Fibroblast of lung (primary cell): ENCODE data around the gene CCDC183.

ENCODE experiments used
- EZH2 ChIP-seq: IDR thresholded peaks from 2 replicates; pipeline ENCODE4 v1.5.1; 2012; ENCODE audit warnings: low read length, control low read depth, mild to moderate bottlenecking; ENCODE audit errors: missing control alignments
- TF ChIP-seq, protein P1 (sequence below), 2 donors: IDR thresholded peaks in 1 of 2; conservative IDR thresholded peaks in 1 of 2; 1 replicate in 1 of 2; 2 replicates in 1 of 2; pipeline ENCODE4 v1.5.1; 2011 to 2012; ENCODE audit warnings: low read length in 2 of 2, control low read depth in 1 of 2, inconsistent platforms in 1 of 2, low read depth in 1 of 2, mild to moderate bottlenecking in 1 of 2

DNA sequence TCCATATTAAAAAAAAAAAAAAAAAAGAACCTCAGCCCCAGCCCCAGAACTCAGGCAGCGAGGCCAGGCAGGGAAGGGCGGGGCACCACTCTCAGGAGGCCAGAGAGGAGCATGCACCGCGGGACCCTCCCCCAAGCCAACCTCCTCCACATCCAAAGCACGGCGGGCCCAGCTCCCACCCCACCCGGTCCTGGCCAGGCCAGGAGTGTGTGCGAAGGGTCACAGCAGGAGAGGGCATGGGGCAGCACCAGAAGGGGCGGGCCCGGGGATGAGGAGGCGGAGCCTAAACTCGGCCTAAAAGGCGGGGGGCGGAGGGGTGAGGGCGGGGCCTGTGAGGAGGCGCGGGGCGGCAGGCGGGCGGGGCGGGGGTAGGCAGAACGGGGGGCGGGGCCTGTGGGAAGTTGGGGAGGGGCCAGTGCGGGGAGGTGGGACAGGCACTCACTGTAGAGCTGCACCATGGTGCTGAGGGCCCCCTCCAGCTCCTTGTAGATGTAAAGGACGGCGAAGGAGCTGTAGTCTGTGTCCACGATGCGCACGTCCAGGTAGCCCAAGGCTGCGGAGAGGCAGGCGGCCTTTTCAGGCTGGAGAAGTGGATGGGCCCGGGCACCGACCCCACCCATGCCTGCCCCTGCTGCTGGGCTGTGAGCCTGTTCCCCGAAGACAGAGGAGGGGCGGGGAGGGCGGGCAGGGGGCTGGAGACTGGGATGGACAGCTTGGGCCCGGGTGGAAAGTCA is 33.1 kb upstream of the CCDC183 start:
- TF ChIP-seq EZH2 = no peak
- TF ChIP-seq, protein P1, sequence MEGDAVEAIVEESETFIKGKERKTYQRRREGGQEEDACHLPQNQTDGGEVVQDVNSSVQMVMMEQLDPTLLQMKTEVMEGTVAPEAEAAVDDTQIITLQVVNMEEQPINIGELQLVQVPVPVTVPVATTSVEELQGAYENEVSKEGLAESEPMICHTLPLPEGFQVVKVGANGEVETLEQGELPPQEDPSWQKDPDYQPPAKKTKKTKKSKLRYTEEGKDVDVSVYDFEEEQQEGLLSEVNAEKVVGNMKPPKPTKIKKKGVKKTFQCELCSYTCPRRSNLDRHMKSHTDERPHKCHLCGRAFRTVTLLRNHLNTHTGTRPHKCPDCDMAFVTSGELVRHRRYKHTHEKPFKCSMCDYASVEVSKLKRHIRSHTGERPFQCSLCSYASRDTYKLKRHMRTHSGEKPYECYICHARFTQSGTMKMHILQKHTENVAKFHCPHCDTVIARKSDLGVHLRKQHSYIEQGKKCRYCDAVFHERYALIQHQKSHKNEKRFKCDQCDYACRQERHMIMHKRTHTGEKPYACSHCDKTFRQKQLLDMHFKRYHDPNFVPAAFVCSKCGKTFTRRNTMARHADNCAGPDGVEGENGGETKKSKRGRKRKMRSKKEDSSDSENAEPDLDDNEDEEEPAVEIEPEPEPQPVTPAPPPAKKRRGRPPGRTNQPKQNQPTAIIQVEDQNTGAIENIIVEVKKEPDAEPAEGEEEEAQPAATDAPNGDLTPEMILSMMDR (conservative IDR thresholded peaks at IDR 0.05 in 1 of 2, IDR thresholded peaks at IDR 0.05 in 1 of 2; ENCODE audit: low read depth in 1 of 2, low read length in 2 of 2) = no peak
